Fibroblast of the aortic adventitia (primary cell): ENCODE data around the gene TACC2. TPM values are rescaled to one million over a fixed set of nuclear protein-coding genes. Genes with fewer than 3 reads are reported as not detected.

Source experiments
- DNase-seq: peaks from one replicate; pipeline ENCODE4 v3.0.0-alpha.2; 2010; ENCODE audit warnings: low read depth
- H3K4me3 ChIP-seq: 2 replicates; pipeline ENCODE4 v1.5.1; 2011; ENCODE audit warnings: low read depth, mild to moderate bottlenecking, control low read depth, low read length, moderate library complexity
- total RNA-seq: library from RNA; depleted of rRNA; stranded (reverse); fragments of >200 nt; gene quantifications from 2 replicates; pipeline ENCODE4 v1.2.3, GENCODE V29; 2012; ENCODE audit warnings: low replicate concordance
- TF ChIP-seq, protein P1 (sequence below): IDR thresholded peaks from 2 replicates; pipeline ENCODE4 v1.5.1; 2011; ENCODE audit warnings: mild to moderate bottlenecking, low read length, control low read depth, inconsistent platforms; ENCODE audit not compliant: insufficient read depth

The TACC2 gene
- total RNA-seq, 1 donor, result 9.2 TPM

DNA sequence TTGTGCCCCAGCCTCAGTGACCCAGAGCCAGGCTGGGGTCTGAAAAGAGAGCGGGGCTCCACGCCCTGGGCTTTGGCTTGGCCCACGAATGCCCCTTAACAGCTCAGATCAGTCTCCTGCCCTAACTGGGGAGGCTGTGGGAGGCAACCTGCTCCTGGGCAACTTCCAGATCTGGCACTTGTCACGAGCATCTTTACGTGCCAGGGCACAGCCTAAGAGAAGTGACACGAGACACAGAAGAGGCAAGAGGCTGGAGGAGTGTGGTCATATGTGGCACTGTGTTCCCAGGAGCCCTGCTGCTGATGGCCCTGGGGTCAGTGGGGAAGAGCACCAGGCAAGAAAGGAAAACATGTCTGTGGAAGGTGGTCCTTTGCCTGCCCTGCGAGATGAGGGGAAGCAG is 184.4 kb downstream of the TACC2 start:
- no peak overlapping the region for H3K4me3 ChIP-seq
- TF ChIP-seq, protein P1, sequence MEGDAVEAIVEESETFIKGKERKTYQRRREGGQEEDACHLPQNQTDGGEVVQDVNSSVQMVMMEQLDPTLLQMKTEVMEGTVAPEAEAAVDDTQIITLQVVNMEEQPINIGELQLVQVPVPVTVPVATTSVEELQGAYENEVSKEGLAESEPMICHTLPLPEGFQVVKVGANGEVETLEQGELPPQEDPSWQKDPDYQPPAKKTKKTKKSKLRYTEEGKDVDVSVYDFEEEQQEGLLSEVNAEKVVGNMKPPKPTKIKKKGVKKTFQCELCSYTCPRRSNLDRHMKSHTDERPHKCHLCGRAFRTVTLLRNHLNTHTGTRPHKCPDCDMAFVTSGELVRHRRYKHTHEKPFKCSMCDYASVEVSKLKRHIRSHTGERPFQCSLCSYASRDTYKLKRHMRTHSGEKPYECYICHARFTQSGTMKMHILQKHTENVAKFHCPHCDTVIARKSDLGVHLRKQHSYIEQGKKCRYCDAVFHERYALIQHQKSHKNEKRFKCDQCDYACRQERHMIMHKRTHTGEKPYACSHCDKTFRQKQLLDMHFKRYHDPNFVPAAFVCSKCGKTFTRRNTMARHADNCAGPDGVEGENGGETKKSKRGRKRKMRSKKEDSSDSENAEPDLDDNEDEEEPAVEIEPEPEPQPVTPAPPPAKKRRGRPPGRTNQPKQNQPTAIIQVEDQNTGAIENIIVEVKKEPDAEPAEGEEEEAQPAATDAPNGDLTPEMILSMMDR, result no peak
- DNase-seq, result no peak

DNA sequence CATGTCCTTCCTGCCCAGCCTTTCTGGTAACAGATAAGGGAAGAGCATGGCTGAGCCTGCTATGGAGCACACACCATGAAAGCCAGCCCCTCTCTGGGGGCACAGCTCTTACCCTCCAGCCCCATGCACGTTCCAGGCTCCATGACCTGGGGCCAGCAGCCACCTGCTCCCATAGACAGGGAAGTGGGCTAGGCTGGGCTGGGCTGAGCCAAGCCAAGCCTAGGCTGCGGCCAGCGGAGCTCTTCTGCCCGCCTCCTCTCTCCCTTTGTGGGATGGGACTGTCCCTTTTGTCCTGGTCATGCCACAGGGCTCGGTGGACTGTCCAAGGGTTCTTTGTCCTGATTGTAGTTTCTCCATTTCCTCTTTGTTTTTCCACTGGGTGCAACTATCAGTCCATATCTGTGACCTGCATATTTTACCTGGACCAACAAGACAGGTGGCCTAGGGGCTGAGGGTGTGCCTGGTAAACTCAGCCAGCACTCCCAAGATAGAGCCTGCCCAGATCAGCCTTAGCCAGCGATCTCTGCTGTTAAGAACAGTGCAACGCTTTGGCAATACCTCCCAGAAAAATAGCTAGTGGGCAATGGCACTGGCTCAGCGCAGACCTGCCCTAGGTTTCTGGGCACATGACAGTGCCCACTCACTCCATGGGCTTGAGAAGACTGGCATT is 184.9 kb downstream of the TACC2 start:
- no peak for DNase-seq
- TF ChIP-seq, protein P1, result no peak
- no peak overlapping the region for H3K4me3 ChIP-seq

DNA sequence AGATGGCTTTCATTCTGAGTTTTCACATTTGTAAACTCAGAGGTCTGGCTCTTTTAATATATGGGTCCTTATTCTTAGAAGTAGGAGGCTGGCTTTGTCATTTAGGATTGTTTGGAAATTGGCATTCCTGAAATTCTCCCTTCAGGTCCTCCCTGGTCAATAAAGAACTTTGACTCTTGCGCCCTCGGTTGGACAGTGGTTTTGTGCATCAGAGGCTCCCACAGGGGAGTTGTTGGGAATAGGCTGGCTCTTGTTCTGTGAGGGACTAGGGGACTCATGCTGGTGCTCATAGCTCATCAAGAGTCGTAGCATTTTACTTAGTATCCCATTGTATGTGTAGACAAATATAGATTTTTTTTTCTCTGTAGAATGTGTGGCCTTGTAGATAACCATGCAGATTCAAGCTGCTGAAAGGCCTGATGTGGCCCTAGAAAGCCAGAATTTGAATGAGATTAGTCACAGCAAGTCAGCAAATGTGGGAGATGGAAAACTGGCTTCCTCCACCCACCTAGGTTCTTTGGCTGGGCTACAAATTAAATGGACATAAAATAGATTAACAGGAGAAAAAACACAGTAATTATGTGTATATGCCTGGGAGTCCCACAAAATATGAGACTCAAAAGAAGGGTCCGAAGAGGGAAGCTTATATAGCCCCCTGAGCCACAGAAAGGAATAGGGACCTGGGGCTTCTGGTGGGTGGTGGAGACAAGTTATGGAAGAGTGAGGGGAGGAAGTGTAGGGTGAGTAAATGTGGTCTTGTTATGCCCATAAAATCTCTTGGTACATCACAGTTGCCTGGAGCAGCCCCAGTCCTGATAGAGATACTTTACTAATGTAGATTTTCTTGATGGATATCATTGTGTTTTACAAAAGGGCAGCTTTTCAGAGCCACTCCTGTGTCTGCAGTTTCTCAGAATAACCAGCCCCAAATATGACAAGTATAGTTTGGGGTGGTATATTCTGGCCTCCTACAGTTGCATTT is 187.6 kb downstream of the TACC2 start:
- H3K4me3 ChIP-seq, result no peak overlapping the region
- peak; percentile 20 for DNase-seq
- TF ChIP-seq, protein P1, result no peak

DNA sequence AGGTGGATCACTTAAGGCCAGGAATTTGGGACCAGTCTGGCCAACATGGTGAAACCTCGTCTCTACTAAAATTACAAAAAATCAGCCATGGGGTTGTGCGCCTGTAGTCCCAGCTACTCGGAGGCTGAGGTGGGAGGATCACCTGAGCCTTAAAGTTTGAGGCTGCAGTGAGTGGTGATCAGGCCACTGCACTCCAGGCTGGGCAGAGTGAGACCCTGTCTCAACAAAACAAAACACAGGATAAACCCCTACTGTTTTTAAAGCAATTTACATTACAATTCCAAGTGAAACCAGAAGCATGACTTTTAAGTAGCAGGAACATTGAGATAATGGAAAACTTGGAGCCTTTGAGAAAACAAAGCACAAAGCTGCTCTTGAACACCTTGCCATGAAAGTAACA is 189.7 kb downstream of the TACC2 start:
- no peak overlapping the region for H3K4me3 ChIP-seq
- no peak for DNase-seq
- TF ChIP-seq, protein P1, result no peak

DNA sequence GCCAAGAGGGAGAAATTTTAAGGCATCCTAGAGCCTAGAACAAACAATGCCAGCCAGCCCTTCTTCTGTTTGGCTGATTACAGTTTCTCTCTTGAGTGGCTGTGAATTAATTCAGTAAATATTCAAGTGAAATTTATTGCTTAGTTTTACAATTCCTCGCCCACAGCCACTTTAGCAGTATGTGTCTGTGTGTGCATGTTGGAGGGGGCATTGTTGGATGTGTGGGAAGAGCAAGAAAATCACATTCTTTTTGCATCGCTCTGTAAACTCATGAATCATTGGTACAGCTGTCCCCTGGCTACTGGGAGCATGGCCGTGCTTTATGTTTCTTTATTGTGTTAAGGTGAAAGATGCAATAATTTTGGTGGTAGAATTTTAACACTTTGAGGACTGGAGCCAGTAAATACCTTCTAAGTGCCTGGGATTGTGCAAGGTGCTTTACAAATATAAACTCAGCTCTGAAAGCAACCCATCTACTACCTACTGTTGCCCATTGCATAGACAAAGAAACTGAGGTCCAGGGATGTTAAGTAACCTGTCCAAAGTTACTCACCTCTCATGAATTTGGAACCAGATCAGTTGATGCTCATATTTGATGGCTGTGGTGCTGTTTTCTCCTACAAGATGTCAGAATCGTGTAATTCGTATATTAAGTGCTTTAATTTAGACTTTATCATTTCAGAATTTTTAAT is 192.2 kb downstream of the TACC2 start:
- no peak overlapping the region for H3K4me3 ChIP-seq
- peak; percentile 31 for DNase-seq
- TF ChIP-seq, protein P1, result no peak

DNA sequence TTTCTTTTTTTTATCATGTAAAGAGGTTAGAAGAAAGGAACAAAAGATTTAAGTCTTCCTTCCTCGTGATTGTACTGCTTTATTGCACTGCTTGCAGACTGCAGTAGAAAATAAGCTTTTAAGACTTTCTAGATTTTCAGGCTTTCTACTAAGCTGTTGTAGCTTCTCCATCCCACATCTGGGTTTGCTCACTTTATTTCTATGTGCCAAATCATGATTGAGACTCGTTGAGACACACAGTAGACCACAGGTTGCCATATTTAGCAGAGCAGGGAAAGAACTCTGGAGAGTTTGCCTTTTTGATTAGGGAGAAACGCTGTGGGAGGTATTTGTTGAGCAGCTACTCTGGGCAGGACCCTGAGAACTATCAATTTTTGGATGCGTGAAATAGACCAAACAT is 192.9 kb downstream of the TACC2 start:
- no peak overlapping the region for H3K4me3 ChIP-seq
- DNase-seq, result peak; percentile 69
- TF ChIP-seq, protein P1, result no peak
